ENCODE measurements around the gene ABCA7. TPM values are rescaled to one million over a fixed set of nuclear protein-coding genes. Genes with fewer than 3 reads are reported as not detected.

Gene ABCA7
- total RNA-seq, 1 experiment from 2014 or later = 91.4 TPM

DNA sequence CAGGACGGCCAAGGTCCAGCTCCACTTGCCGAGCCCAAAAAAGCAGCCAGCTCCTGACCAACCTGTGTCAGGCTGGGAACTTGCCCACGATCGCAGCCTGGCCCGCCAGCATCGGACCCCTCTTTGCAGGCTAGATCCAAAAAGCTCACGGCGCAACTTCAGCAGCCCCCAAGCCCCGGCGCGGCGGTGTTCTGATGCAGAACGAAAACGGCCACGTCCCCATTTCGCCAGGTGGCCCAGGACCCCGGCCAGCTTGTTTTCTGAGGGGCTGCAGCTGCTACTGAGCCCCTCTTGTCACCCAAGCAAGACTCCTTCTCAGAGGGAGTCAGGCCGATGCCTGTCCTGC is 20.3 kb upstream of the ABCA7 start:
- peak overlapping the region; percentile 86 for H3K27ac ChIP-seq (ENCODE audit: low read depth, low read length)
- peak overlapping the region; percentile 94 to 97 for H3K4me3 ChIP-seq (replicated peaks in 1 of 2; ENCODE audit: low read depth in 1 of 2, low read length in 2 of 2)
- peak overlapping the region; percentile 99 for H3K9ac ChIP-seq (ENCODE audit: low read length)
- no peak for ATAC-seq
- POLR2A ChIA-PET = interaction anchor here (0.5 kb wide), 1 partner anchor 24 kb away, joined by 3 read pairs; no protein-coding TSS in a partner anchor
- no peaks in the 10 kb centered on the region for H3K9me2 ChIP-seq (ENCODE audit: insufficient read depth)
- no peaks in the 10 kb centered on the region for H3K9me3 ChIP-seq (ENCODE audit: control insufficient read depth in 1 of 2, insufficient read depth in 1 of 2, low read depth in 1 of 2, low read length in 2 of 2)
- intact Hi-C loops (cut with micrococcal nuclease) = no loop called here
- no peaks in the 10 kb centered on the region; the same call in 1 of the 2 replicates for H4K20me1 ChIP-seq (ENCODE audit: insufficient read depth)
- TF ChIP-seq POLR2AphosphoS5 (IDR thresholded peaks at IDR 0.05; ENCODE audit: low read depth, low read length) (no peak), TCF7L2 (IDR thresholded peaks at IDR 0.05; ENCODE audit: borderline replicate concordance, extremely low read depth, insufficient read depth, insufficient read length) (no peak), ZNF274 (IDR thresholded peaks at IDR 0.05; ENCODE audit: low read depth, low read length) (no peak), EZH2 (IDR thresholded peaks at IDR 0.05) (no peak), CBX3 (IDR thresholded peaks at IDR 0.05; ENCODE audit: low read depth) (no peak), FOSL1 (IDR thresholded peaks at IDR 0.05; ENCODE audit: low read depth) (no peak), POLR2A (IDR thresholded peaks at IDR 0.05; ENCODE audit: borderline replicate concordance, extremely low read depth, insufficient read depth, insufficient read length) (no peak), EZH2phosphoT487 (IDR thresholded peaks at IDR 0.05; ENCODE audit: borderline replicate concordance) (no peak)
- TF ChIP-seq, protein P1, sequence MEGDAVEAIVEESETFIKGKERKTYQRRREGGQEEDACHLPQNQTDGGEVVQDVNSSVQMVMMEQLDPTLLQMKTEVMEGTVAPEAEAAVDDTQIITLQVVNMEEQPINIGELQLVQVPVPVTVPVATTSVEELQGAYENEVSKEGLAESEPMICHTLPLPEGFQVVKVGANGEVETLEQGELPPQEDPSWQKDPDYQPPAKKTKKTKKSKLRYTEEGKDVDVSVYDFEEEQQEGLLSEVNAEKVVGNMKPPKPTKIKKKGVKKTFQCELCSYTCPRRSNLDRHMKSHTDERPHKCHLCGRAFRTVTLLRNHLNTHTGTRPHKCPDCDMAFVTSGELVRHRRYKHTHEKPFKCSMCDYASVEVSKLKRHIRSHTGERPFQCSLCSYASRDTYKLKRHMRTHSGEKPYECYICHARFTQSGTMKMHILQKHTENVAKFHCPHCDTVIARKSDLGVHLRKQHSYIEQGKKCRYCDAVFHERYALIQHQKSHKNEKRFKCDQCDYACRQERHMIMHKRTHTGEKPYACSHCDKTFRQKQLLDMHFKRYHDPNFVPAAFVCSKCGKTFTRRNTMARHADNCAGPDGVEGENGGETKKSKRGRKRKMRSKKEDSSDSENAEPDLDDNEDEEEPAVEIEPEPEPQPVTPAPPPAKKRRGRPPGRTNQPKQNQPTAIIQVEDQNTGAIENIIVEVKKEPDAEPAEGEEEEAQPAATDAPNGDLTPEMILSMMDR (IDR thresholded peaks at IDR 0.05 in 2 of 3, conservative IDR thresholded peaks at IDR 0.05 in 1 of 3; ENCODE audit: borderline replicate concordance in 1 of 3, insufficient read depth in 1 of 3, low read depth in 2 of 3, low read length in 2 of 3) = no peak
- TF ChIP-seq, protein P2, sequence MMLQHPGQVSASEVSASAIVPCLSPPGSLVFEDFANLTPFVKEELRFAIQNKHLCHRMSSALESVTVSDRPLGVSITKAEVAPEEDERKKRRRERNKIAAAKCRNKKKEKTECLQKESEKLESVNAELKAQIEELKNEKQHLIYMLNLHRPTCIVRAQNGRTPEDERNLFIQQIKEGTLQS (IDR thresholded peaks at IDR 0.05) = no peak
- TF ChIP-seq, protein P3, sequence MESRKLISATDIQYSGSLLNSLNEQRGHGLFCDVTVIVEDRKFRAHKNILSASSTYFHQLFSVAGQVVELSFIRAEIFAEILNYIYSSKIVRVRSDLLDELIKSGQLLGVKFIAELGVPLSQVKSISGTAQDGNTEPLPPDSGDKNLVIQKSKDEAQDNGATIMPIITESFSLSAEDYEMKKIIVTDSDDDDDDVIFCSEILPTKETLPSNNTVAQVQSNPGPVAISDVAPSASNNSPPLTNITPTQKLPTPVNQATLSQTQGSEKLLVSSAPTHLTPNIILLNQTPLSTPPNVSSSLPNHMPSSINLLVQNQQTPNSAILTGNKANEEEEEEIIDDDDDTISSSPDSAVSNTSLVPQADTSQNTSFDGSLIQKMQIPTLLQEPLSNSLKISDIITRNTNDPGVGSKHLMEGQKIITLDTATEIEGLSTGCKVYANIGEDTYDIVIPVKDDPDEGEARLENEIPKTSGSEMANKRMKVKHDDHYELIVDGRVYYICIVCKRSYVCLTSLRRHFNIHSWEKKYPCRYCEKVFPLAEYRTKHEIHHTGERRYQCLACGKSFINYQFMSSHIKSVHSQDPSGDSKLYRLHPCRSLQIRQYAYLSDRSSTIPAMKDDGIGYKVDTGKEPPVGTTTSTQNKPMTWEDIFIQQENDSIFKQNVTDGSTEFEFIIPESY (IDR thresholded peaks at IDR 0.05; ENCODE audit: extremely low read depth, insufficient replicate concordance, low read length) = no peak
- H3K27me3 ChIP-seq (ENCODE audit: insufficient read depth, low read length) = no peaks in the 10 kb centered on the region
- DNase-seq (ENCODE audit: low read depth, low spot score) = no peak
- H3K4me2 ChIP-seq (ENCODE audit: low read length) = peak overlapping the region; percentile 99
- RAD21 ChIA-PET (ENCODE audit: low non-redundant PET in 1 of 2, low total read pairs in 2 of 2, uncharacterized antibody in 2 of 2, unreplicated experiment in 2 of 2) = interaction anchor here in 1 of 2 experiments (0.5 kb wide), 1 partner anchor 140 kb away, joined by 5 read pairs; no protein-coding TSS in a partner anchor
- CTCF ChIA-PET = interaction anchor here (1.0 kb wide), 1 partner anchor 36 kb away, joined by 3 read pairs; the partner anchor contains the start of gene WDR18
- H2AFZ ChIP-seq (ENCODE audit: low read depth, low read length, poor library complexity, severe bottlenecking) = no peak overlapping the region
- H3K36me3 ChIP-seq (ENCODE audit: control insufficient read depth in 1 of 2, insufficient read depth in 2 of 2, low read length in 2 of 2) = peaks cover 0 to 16% of the 10 kb centered on the region in 2 experiments; a peak in 2 of 4 replicates
- H3K4me1 ChIP-seq (ENCODE audit: control insufficient read depth in 1 of 2, insufficient read depth in 2 of 2, low read length in 2 of 2) = peaks cover 40 to 54% of the 10 kb centered on the region in 2 experiments
- peaks cover 64% of the 10 kb centered on the region for H3K79me2 ChIP-seq (ENCODE audit: insufficient read depth, low read length)
- no TSS peak for BruUV-seq (replicated peaks)

Measured in HCT116 (cell line).